ENCODE results near the gene KRTAP7-1. TPM values are rescaled to one million over a fixed set of nuclear protein-coding genes. Genes with fewer than 3 reads are reported as not detected.

The KRTAP7-1 gene, protein sequence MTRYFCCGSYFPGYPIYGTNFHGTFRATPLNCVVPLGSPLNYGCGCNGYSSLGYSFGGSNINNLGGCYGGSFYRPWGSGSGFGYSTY
- not detected for total RNA-seq
- not detected for polyA plus RNA-seq
- long read RNA-seq, donor 1 = 0 reads
- long read RNA-seq, donor 2 = 0 reads
- long read RNA-seq, donor 3 = 0 reads
- long read RNA-seq, donor 4 = 0 reads
- long read RNA-seq, donor 5 = 0 reads
- long read RNA-seq, donor 6 = 0 reads
- long read RNA-seq, donor 7 = 0 reads
- long read RNA-seq, donor 8 = 0 reads
- long read RNA-seq, donor 9 = 0 reads
- long read RNA-seq, donor 10 = 0 reads

DNA sequence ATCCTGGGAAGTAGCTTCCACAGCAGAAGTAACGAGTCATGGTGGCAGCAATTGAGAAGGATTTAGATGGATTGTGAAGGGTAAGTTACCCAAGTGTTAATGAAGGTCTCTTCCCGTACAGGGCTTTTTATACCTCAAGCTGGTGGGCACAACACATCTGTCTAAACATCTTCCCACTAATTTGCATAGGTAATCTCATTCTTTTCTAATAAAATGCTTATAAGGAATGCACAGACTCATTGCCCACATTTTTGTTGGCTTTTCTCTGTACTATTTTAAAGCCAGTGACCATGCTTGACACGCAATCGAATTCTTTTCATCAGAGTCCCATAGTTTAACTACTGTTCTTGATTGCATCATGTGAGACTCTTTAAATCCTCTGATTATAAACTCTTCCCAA is at the start of gene KRTAP7-1:
TSS of gene KRTAP7-1 (minus strand) at position 101 of the 400 bp plus-strand sequence. CDS start at position 40, 61 bp downstream.
- Histone ChIP-seq H3K36me3 (replicated peaks in 1 of 2) (no peaks in the 10 kb centered on the region), H3K4me1 (replicated peaks in 1 of 2) (no peaks in the 10 kb centered on the region), H3K9me3 (replicated peaks in 1 of 3) (no peaks in the 10 kb centered on the region), H3K27me3 (no peaks in the 10 kb centered on the region), H3K27ac (no peak within 1 kb of the TSS), H3K4me3 (no peak within 1 kb of the TSS)
- intact Hi-C loops (cut with DNase I) = loop anchor here in 1 of 2 donors (5.0 kb wide), 1 partner anchor 258 kb away; no protein-coding TSS in a partner anchor
- WGBS, 4 donors = 61 to 84% (median 80%) methylated on average over 4 of the region's 4 CpGs
- no peak for DNase-seq
- TF ChIP-seq CTCF (IDR thresholded peaks at IDR 0.05) (no peak), POLR2A (IDR thresholded peaks at IDR 0.05) (no peak)

- no peaks in the 10 kb centered on the region for H3K27me3 ChIP-seq
- no peaks in the 10 kb centered on the region for H3K9me3 ChIP-seq (replicated peaks in 1 of 3)
- DNase-seq = no peak
- H3K27ac ChIP-seq = no peak overlapping the region
- no peaks in the 10 kb centered on the region for H3K4me1 ChIP-seq (replicated peaks in 1 of 2)
- intact Hi-C loops (cut with DNase I) = no loop called here
- 26 to 42% (median 37%) methylated on average over 2 of the region's 2 CpGs for WGBS, 4 donors
- no peaks in the 10 kb centered on the region for H3K36me3 ChIP-seq (replicated peaks in 1 of 2)
- no peak for TF ChIP-seq CTCF (IDR thresholded peaks at IDR 0.05)
- no peak for TF ChIP-seq POLR2A (IDR thresholded peaks at IDR 0.05)
- H3K4me3 ChIP-seq = no peak overlapping the region
Measured at GRCh38 chr21:30874526-30874925, 45.0 kb upstream of the KRTAP7-1 start.

GRCh38 chr21:30847627-30848500 is 18.3 kb upstream of the KRTAP7-1 start:
- H3K4me3 ChIP-seq = no peak overlapping the region
- no peak for TF ChIP-seq CTCF (IDR thresholded peaks at IDR 0.05)
- intact Hi-C loops (cut with DNase I) = no loop called here
- H3K27me3 ChIP-seq = no peaks in the 10 kb centered on the region
- no peaks in the 10 kb centered on the region for H3K4me1 ChIP-seq (replicated peaks in 1 of 2)
- no peaks in the 10 kb centered on the region for H3K9me3 ChIP-seq (replicated peaks in 1 of 3)
- DNase-seq = no peak
- no peaks in the 10 kb centered on the region for H3K36me3 ChIP-seq (replicated peaks in 1 of 2)
- no peak overlapping the region for H3K27ac ChIP-seq
- WGBS, 4 donors = 62 to 64% (median 63%) methylated on average over 9 of the region's 9 CpGs

GRCh38 chr21:30842990-30843389 is 13.4 kb upstream of the KRTAP7-1 start:
- Histone ChIP-seq H3K27ac (no peak overlapping the region), H3K27me3 (no peaks in the 10 kb centered on the region), H3K4me3 (no peak overlapping the region), H3K9me3 (replicated peaks in 1 of 3) (no peaks in the 10 kb centered on the region), H3K36me3 (replicated peaks in 1 of 2) (no peaks in the 10 kb centered on the region), H3K4me1 (replicated peaks in 1 of 2) (no peaks in the 10 kb centered on the region)
- no peak for DNase-seq
- intact Hi-C loops (cut with DNase I) = no loop called here
- TF ChIP-seq POLR2A (IDR thresholded peaks at IDR 0.05) = no peak
- no peak for TF ChIP-seq CTCF (IDR thresholded peaks at IDR 0.05)

Measured in adrenal gland (tissue), 19 donors.